ENCODE measurements around the gene C2. TPM values are rescaled to one million over a fixed set of nuclear protein-coding genes. Genes with fewer than 3 reads are reported as not detected.
"Not testable (repeated sequence)": the region's sequence is repeated elsewhere in the genome, so short reads cannot be mapped to it uniquely, and the experiment has no call there.

Gene C2
- total RNA-seq, 1 donor from 2014 or later, result 14.8 TPM

DNA sequence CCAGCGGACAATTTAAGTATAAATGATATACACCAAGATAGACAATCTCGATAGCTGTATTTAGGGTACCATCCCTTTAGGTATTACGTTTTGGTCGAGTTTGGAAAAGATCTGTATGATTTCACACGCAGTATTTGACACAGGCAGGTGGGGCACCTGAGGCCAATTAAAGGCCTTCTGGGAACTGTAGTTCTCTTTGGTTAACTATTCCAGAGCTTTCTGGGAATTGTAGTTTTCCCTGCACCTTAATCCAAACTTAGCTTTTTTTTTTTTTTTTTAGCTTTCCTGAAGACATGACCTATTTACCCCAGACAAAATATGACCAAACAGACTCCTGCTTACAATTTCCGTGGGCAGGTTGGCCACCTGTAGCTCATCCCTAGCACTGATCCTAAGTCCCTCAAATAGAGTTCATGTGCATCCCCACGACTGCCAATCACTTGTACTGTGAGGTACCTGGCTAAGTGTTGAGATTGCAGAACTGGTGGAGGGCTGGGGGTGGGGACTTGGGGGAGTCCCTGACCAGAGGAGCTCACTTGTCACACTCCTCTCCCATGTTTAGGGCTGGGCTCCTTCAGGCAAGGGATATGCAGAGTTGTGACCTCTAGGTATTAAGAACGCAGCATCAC is 29.0 kb upstream of the C2 start:
- no peak for DNase-seq (ENCODE audit: low spot score)

DNA sequence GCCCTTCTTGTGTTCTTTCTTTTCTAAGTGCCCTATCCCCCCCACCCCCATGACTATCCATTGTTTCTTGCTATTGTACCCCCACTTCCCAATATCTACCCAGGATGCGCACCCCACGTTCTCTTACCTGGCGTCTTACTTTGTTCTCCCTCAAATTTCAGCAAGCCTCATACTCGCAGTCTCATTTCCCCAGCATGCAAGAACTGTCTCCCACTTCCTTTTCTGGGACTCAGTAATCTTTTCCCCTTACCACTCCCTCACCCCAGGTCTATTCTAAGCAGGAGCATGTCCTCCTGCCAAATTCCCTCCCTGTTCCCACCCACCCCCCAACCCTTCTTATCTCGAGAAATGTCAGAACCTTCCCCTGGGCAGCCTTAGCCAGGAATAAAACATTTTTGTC is 28.3 kb upstream of the C2 start:
- no peak for DNase-seq (ENCODE audit: low spot score)

DNA sequence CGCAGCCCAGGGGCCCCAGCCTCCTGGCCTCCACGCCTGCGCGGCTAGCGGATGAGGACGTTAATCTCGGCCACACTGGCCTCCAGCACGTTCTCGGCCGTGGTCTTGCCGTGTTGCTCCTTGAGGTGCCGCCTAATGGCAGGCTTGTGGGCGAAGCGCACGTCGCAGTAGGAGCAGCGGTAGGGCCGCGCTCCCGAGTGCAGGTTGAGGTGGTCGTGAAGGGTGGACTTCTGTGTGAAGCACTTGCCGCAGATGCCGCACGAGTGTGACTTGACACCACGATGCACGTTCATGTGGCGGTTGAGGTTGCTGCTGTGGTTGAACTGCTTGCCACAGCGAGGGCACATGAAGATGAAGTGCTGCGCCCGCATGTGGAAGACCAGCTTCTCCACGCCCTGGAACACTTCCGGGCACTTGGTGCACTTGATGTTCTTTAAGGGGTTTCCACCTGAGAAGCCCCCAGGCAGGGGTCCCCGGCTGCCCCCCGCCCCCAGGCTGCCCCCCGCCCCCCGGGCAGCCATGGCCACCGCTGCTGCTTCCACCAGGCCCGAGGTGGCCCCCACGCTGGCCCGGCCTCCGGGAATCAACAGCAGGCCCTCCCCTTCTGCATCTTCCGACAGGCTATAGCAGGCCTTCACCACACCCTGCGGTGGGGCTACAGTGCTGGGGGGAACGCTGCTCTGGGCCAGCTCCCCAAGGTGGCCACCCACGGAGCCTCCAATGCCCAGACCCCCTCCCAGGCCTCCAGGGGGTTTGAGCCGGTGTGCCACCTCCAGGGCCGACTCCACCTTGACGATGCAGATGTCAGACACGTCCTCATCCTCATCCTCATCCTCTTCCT is 27.4 kb upstream of the C2 start:
- no peak for DNase-seq (ENCODE audit: low spot score)

GRCh38 chr6:31900917-31901414 is 26.6 kb upstream of the C2 start:
- peak; percentile 34 for DNase-seq (ENCODE audit: low spot score)

DNA sequence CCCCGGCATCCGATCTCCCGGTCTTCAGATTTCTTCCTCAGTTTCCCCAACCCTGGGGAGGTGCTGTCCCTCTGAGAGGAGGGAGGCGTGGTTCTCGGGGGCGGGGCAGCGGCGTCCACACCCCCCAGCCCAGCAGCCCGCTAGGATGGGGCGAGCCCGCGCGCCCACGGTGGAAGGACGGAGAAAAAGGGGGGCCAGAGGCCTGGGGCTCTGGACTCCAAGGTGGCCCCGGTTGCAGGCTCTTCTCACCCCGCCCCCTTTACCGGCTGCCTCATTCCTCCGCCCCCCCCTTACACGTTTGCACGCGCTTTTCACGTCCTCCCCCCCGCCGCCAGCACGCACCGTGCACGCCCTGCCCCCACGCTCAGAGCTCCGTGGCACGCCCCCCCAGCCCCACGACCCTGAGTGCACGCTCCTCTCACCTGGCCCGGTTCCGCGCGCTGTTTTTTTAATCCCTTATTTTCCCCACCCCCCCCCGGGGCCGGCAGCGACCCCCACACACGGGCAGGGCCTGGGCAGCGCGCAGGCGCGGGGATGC is 26.0 kb upstream of the C2 start:
- DNase-seq (ENCODE audit: low spot score), result peak; percentile 54

DNA sequence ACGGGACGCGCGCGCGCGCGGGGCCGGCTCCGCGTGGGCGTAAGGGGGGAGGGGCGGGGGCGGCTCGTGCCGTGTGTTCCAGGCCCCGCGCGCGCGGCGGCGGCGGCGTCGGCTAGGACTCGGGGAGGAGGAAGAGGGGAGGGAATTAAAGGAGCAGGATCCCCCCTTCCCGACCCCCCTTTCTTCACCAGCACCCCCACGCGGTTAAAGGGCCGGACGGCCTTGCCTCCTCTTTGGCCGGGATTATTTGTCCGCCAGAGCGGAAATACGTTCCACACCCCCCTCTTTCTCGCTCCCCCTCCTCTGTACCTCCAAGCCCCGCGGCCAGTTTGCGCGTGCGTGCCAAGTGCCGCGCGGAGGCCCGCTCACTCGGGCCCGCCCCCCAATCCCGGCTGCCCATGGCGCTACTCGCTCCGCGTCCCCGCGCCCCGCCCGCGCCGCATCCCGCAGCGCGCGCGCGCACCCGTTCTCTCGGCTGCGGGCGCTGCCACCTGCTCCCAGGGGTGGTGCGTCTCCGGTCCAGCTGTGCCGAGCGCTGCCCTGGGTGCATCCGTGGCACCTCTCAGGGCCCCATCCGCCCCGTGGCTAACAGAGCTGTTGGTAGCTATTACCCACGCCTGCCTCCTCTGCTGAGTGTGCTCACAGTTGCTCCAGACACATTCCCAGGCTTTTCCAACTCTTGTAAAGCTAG is 25.4 kb upstream of the C2 start, which contains the start of gene ZBTB12:
Gene ZBTB12 (minus strand): TSS at position 134 of the 691 bp plus-strand sequence. CDS start 781 bp downstream, outside the sequence.
- peak; percentile 94 for DNase-seq (ENCODE audit: low spot score)

DNA sequence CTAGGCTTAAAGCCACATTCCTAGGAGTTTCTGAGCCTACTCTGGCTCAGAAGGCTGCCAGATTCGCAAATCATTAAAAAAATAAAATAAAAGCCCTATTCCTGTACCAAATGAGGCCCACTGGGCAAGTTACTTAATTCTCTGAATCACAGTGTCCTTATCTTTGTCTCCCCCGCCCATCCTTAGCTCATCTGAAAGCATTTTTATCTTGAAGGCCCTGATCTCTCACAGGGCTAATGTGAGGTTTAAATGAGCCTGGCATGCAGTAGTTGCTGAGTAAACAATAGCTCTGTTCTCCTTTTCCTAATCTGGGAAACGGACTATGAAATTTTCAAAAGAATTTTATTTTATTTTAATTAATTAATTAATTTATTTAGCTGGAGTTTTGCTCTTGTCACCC is 23.6 kb upstream of the C2 start:
- no peak for DNase-seq (ENCODE audit: low spot score)

DNA sequence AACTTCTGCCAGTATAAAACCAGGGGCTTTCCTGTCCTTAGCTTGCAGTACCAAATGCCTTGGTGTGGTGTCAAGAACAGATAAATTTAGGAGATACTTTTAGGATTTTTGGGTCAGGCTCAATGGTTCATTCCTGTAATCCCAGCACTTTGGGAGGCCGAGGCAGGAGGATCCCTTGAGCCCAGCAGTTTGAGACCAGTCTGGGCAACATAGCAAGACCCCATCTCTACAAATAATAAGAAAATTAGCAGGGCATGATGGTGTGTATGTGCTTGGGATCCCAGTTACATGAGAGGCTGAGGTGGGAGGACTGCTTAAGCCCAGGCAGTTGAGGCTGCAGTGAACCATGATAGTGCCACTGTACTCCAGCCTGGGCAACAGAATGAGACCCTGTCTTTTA is 22.5 kb upstream of the C2 start:
- DNase-seq (ENCODE audit: low spot score), result no peak

GRCh38 chr6:31906122-31906521 is 21.4 kb upstream of the C2 start:
- DNase-seq (ENCODE audit: low spot score), result no peak

GRCh38 chr6:31906727-31907126 is 20.8 kb upstream of the C2 start:
- not testable (repeated sequence) for DNase-seq (ENCODE audit: low spot score)

GRCh38 chr6:31907158-31907813 is 20.2 kb upstream of the C2 start:
- DNase-seq (ENCODE audit: low spot score), result no peak

DNA sequence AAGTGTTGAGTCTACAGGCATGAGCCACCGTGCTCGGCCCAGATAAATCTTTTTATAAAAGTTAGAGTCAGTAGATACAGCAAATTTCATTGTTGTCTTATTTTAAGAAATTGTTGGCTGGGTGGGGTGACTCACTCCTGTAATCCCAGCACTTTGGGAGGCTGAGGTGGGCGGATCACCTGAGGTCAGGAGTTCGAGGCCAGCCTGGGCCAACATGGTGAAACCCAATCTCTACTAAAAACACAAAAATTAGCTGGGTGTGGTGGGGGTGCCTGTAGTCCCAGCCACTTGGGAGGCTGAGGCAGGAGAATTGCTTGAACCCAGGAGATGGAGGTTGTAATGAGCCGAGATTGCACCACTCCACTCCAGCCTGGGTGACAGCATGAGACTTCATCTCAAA is 19.3 kb upstream of the C2 start:
- not testable (repeated sequence) for DNase-seq (ENCODE audit: low spot score)

GRCh38 chr6:31908791-31909190 is 18.7 kb upstream of the C2 start:
- no peak for DNase-seq (ENCODE audit: low spot score)

- DNase-seq (ENCODE audit: low spot score), result not testable (repeated sequence)
These were observed 18.2 kb upstream of the C2 start for GRCh38 chr6:31909298-31909697.

GRCh38 chr6:31911826-31912585 is 15.5 kb upstream of the C2 start:
- no peak for DNase-seq (ENCODE audit: low spot score)

GRCh38 chr6:31915351-31915750 is 12.2 kb upstream of the C2 start:
- DNase-seq (ENCODE audit: low spot score), result no peak

DNA sequence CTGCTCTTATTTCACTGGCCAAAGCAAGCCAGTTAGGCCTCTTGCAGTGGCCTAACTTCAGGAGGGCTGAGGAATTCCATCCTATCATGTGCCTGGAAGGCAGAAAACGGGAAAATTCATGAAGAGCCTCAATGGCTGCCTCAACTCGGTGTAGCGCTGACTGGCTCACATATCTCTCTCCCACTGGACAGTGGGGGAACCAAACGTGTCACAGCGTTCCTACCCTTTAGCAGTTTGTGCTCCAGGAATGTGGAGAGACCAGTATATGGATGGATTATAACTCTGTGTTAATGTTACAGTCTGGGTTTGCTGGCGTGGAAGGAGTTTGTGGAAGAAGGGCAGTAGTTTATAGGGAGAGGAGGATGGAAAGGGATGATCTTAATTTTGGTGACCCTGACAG is 11.8 kb upstream of the C2 start:
- DNase-seq (ENCODE audit: low spot score), result no peak

- no peak for DNase-seq (ENCODE audit: low spot score)
These were observed 9.3 kb upstream of the C2 start for GRCh38 chr6:31918069-31918720.

- DNase-seq (ENCODE audit: low spot score), result no peak
These were observed 7.8 kb upstream of the C2 start for GRCh38 chr6:31919624-31920303.

DNA sequence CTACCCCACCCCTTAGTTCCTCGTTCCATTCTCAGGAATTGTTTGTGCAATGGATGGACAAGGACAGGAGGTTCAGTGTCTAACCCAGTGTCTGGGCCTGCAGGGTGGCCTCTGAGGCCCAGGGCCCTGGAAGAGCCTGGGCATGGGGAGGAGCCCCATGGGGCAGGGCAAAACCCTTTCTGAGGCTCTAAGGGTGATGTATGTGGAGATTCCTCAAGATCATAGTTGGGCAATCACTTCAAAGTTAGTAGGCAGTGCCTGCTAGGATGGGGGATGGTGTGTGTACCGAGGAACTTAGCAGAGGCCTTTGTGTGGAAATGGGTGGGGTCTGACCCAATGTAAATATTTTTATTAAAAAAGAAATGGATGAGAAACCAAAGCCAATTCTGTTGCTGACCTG is 6.7 kb upstream of the C2 start:
- DNase-seq (ENCODE audit: low spot score), result no peak

Data from mucosa of gallbladder (tissue), 1 donor.